ENCODE measurements around the gene MFAP3.
"Not testable (repeated sequence)": the region's sequence is repeated elsewhere in the genome, so short reads cannot be mapped to it uniquely, and the experiment has no call there.

The MFAP3 gene

DNA sequence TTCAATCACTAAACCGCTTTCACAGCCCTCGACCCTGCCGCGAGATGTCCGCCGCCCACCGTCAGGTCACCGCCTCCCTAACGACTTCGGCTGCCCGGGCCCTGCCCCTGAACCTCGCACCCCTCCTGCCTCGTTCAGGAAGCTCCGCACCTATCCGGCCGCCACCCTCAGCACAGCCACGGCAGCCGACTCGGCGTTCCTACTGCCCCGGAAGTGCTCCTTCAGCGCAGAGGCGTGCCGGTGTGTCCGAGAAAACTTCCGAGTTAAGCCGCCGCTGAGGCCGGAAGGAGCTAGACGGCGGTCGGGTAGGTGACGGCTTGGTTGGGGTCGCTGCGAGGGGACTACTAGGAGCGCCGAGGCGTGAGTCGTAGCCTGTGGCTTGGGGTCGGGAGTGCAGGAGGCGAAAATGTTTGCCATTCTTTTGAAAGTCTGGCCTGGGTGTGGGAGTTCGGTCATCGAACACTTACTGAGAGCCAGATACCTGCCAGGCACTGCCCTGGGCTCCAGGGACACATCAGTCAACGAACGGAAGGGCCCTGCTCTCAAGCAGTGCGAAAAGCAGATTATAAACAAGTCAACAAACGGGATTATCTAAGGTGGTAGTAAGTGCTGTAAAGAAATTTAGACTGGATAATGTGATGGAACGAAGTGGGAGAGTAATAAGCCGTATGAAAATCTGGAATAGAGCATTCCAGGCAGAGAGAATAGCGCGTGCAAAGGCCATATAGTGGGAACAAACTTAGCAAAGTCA is at the start of gene MFAP3, which contains the start of gene FAM114A2:
Gene MFAP3 (plus strand): TSS at position 261 of the 751 bp plus-strand sequence. CDS start 10,756 bp downstream, outside the sequence.
Gene FAM114A2 (minus strand): TSS at position 204 of the 751 bp plus-strand sequence. CDS start 3,957 bp downstream, outside the sequence.
- DNase-seq (ENCODE audit: low read depth in 2 of 2): peak; percentile 71 to 76

DNA sequence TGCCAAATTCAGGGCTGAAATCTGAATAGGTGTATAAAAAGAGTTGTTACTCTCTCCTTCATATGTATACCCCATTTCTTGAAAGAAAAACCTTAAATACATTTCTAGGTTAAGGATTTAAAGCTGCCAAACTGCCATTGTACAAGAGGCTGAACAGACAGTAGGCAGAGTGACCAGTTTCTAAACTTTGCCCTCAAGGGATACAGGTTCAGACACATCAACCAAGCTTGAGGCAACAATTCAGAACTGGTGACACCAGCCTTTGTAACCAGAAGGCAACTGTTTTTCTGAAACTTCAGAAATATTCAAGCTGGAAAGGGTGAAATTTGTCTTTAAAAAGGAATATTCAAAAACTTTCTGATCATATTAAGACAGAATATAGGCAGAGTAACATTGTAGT is 47.6 kb upstream of the MFAP3 start:
- DNase-seq (ENCODE audit: low read depth in 2 of 2): no peak

DNA sequence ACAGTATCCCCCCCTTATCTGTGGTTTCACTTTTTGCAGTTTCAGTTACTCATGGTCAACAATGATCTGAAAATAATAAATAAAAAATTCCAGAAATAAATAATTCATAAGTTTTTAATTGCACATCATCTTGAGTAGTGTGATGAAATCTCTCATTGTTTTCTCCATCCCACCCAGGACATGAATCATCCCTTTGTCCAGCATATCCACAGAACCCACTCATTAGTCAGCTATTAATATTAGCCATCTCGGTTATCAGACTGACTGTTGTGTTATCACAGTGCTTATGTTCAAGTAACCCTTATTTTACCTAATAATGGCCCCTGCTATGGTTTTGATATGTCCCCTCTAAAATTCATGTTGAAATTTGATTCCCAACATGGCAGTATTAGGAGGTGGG is 40.8 kb upstream of the MFAP3 start:
- no peak for DNase-seq (ENCODE audit: low read depth in 2 of 2)

DNA sequence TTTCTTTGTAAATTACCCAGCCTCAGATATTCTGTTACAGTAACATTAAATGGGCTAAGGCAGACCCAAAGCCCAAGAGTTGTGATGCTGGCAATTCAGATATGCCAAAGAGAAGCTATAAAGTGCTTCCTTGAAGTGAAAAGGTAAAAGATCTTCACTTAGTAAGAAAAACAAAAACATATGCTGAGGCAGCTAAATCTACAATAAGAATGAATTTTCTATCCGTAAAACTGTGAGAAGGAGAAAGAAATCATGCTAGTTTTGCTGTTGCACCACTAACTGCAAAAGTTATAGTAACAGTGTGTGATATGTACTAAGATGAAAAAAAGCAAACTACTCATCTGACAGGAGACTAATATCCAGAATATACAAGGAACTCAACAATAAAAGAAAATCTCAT is 40.0 kb upstream of the MFAP3 start:
- no peak for DNase-seq (ENCODE audit: low read depth in 2 of 2)

DNA sequence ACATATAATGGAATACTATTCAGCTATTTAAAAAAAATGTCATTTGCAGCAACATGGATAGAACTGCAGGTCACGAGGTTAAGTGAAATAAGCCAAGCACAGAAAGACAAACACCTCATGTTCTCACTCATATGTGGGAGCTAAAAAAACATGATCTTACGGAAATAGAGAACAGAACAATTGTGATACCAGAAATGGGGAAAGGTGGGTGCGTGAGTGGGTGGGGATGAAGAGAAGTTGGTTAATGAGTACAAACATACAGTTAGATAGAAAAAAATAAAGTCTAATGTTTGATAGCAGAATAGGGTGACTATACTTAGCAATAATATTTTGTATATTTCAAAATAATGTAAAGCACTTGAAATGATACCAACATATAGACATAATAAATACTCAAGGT is 38.8 kb upstream of the MFAP3 start:
- no peak for DNase-seq (ENCODE audit: low read depth in 2 of 2)

DNA sequence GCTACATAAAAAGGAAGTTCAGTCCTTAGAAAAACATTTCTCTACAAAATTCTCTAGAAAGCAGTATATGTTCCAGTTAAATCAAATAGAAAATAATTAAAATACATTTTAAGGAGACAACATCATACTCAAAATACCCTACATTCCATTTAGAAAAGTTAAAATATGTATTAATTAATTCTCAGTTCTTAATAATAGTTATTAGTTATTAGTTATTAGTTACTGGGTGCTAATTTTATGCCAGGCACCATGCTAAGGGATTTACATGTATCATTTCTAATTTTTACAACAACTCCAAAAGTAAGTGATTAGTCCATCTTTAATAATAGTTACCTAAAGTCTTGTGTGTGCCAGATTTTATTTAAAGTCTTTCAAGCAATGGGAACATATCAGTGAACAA is 38.1 kb upstream of the MFAP3 start:
- no peak for DNase-seq (ENCODE audit: low read depth in 2 of 2)

DNA sequence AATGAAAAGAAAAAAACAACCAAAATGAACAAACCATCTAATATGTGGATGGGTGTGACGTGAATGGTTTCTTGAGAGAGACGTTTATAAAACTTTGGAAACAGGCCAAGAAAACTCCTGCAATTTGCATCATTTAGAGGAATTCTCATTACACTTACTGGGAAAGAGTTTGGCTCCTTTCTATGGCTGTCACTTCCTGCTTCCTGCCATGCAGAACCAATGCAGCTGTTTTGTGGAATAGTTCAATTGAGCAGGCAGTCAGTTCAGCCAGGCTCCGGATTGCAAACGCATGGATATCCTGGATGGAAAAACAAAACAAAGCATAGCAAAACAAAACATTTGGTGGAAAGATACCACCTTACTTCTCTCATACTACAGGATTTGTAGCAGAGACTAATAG is 36.7 kb upstream of the MFAP3 start:
- DNase-seq (ENCODE audit: low read depth in 2 of 2): no peak

DNA sequence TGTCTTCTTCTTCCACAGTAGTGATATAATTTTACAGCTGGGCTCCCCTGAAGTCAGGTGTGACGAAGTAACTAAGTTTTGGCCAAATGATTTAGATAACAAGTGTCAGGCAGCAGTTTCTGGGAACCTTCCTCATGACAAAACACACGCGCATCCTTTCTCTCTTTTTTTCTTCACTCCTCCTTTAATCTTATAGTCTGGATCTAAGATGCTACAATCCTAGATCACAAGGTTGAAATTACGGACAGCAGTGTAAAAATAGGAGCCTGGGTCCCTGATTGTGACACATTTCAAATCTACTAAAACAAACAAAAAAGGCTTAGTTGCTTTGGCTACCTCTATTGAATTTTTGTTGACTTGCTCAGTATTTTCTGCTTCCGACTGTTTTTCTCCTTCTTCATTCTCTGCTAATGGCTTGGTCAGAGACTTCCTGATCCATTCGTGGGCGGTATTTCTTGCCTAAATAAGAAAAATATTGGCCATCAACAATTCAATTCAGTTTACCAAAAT is 36.2 kb upstream of the MFAP3 start:
- no peak for DNase-seq (ENCODE audit: low read depth in 2 of 2)

DNA sequence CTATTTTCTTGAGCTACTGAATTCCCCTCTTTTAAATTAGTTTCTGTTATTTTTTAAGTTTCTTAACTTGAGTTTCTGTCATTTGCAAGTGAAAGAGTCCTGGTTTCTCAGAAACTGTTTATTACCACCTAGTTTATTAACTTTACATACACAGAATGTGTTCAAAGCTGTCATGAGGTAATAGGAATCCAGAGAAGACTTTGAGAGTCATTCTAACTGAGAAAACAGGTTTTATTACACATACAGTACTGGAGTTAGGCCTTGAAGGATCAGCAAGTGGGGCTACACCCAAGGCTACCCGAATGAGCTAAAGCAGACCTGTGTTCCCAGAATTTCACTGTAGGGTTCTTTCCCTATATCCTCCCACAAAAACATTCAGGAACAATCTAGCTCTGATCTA is 33.1 kb upstream of the MFAP3 start:
- DNase-seq (ENCODE audit: low read depth in 2 of 2): no peak

DNA sequence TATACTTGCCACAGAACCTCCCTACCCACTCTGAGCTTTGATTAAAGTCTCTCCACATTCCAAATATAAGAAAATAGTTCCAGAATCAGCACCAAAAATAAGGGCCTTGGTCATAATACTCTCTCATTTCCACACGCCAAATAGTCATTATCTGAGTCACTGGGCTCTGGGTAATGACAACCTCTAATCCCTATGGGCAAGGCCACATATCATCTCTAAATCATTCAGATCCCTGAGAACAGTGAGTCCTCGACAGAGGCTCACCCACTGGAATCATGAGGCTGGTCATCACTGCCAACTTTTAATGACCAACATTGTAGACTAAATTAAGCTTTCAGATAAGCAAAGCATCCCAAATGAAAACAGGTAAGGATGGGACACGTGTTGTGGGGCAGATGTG is 28.1 kb upstream of the MFAP3 start:
- DNase-seq (ENCODE audit: low read depth in 2 of 2): no peak

DNA sequence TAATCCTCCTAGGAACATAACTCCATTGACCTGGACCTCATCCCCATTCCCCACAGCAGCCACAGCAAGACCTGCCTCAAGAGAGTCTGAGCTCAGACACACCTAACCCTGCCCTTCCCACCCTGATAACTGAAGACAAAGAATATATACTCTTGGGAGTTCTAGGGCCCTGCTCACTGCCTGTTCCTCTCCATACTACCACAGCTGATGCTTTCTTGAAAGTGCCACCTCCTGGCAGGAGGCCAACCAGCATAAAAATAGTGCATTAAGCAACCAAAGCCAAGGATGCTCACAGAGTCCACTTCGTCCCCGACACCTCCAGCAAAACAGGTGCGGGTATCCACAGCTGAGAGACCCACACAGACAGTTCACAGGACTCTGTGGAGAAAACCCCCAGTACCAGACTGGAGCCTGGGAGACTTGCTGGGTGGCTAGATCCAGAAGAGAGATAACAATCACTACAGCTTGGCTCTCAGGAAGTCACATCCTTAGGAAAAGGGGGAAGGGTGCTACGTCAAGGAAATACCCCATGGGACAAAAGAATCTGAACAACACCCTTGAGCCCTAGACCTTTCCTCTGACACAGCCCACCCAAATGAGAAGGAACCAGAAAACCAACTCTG is 23.6 kb upstream of the MFAP3 start:
- DNase-seq (ENCODE audit: low read depth in 2 of 2): no peak

DNA sequence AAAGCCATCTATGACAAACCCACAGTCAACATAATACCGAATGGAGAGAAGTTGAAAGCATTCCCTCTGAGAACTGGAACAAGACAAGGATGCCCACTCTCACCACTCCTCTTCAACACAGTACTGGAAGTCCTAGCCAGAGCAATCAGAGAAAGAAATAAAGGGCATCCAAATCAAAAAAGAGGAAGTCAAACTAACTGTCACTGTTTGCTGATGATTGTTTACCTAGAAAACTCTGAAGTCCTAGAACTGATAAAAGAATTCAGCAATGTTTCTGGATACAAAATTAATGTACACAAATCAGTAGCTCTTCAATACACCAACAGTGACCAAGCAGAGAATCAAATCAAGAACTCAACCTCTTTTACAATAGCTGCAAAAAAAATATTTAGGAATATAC is 19.8 kb upstream of the MFAP3 start:
- not testable (repeated sequence) for DNase-seq (ENCODE audit: low read depth in 2 of 2)

DNA sequence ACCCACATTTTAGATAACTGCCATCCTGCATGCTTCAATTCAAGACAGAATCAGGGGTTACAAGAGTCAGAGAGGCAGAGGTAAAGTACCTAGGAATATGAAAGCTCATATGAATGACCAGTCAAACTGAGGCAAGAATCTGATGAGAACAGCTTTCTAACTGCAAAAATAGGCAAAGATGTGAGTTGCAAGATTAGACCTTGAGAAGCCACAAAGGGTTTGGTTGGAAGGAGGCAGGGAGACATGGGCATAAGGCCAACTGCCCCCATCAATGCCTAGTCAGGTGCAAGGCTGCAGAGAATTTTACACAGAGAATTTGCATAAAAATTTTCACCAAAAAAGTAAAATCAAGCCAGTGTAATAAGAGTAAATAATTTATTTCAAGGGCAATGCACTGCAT is 12.8 kb upstream of the MFAP3 start:
- no peak for DNase-seq (ENCODE audit: low read depth in 2 of 2)

DNA sequence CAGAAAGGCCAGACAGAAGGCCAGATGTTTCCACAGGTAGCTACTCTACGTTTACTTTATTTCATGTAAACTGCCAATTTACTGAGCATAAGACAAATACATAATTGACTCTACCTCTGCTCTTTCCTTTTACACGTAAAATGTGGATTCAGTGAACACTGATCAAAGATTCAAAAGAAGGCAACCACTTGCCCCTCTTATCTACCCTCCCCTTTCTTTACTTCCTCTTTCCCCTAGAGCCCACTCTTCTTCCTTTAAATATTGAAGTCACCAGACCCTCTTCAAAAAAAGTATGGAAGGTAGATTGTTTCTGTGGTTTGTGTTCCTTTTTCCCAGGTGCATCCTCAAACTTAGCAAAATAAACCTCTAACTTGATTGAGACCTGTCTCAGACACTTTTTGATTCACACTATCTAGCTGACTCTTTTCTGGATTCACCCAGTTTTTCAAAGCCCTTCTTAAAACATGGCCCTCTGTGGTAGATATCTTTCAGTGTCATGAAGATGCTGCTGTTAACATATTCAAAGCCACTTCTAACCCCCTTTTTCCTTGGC is 6.8 kb upstream of the MFAP3 start:
- no peak for DNase-seq (ENCODE audit: low read depth in 2 of 2)

DNA sequence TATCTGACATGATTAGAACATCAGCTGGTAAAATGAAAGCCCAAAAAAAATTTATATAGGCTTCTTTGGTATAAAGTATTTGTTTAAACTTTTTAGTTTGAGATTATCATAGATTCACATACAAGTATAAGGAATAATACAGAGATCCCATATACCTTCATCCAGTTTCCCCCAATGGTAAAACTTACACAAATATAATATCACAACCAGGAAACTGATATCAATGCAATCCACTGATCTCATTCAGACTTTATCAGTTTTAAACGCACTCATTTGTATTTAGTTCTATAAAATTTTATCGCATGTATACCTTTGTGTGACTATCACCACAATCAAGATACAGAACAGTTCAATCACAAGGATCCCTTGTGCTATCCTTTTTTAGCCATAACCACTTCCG is 3.8 kb upstream of the MFAP3 start:
- DNase-seq (ENCODE audit: low read depth in 2 of 2): no peak

DNA sequence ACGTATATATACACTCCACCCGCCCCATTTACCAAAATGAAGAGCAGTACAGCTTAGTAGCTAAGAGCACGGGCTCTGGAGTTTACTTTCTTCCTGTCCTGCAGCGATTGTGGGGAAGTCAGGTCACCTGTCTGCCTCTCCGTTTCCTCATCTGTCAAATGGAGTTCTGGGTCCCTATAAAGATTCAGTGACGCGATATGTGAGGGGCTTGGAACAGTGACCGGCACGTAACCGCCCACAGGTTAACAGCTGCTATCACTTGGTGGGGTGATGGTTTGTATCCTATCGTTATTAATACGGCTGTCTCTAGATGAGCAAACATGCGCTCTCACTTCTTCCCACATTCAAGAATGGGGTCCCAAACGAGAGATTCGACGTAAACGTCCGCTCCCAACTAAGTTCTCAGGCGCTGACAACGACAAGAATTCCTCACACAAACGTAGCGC is 483 bp upstream of the MFAP3 start:
- peak in 1 of 2 donors; percentile 2 for DNase-seq (ENCODE audit: low read depth in 2 of 2)

DNA sequence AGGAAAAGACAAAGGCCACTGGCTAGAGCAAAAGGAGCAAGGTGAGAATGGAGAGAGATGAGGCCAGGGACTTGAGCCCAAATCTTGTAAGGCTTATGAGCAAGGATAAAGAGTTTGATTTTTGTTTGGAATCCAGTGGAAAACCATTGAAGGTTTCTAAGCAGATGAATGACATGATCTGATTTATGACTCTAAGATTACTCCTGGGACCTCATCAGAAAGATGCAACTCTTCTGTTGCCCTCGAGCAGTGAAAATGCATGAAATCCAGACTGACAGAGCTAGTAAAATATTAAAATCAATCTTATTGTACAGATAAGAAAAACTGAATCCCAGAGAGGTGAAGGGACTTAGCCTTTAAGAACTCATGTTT is 677 bp downstream of the MFAP3 start:
- DNase-seq (ENCODE audit: low read depth in 2 of 2): no peak

DNA sequence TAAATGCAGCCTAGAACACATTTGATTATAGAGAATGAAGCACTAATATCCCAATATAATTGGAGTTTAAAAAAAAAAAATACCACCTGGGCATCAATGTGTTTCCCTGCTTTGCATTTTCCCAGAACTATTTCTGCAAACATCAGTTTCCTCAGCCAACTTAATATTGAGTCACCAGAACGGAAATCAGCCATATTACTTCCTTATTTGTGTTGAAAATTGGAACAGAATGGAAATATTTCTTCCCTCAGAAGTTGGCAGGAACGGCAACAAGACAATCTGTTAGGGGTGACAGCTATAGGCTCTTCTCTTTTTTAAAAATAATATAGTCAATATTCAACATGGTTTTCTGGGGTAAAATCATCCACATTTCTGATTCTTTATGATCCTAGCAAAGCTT is 4.0 kb downstream of the MFAP3 start:
- DNase-seq (ENCODE audit: low read depth in 2 of 2): no peak

DNA sequence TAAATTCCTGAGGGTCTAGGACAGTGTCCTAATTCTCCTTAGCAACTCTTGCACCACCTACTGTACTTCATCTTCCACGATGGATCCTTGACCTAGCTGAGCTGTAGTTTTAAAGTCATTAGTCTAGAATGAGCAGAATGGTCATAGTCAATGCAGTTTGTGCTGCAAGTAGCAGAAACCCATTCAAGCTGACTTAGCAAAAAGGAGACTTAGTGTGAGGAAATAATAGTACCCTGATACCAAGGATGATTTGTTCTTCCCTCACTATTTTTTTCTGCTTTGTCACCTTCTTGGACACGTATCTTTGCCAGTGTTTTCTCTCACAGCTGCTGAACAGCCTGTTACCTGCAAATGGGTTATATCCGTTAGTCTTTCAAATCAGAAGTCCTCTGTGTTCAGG is 5.3 kb downstream of the MFAP3 start:
- no peak for DNase-seq (ENCODE audit: low read depth in 2 of 2)

DNA sequence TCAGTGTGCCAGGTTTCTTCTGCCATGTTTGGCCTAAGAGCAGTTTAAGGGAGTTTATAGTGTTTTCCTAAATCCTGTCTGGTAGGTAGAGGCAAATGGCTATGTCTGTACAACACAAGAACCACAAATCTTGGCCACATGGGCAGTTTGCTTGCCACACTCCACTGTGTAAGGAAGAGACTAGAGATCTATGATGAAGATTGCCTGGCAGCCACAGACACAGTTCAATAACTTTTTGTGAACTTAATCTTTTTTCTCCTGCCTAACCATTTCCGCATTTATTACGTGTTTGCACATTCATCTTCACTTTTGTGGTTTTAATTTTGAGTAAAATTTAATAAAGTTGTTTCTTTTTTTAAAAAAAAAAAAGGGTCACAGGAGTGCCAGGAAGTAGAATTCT is 5.8 kb downstream of the MFAP3 start:
- DNase-seq (ENCODE audit: low read depth in 2 of 2): no peak

DNA sequence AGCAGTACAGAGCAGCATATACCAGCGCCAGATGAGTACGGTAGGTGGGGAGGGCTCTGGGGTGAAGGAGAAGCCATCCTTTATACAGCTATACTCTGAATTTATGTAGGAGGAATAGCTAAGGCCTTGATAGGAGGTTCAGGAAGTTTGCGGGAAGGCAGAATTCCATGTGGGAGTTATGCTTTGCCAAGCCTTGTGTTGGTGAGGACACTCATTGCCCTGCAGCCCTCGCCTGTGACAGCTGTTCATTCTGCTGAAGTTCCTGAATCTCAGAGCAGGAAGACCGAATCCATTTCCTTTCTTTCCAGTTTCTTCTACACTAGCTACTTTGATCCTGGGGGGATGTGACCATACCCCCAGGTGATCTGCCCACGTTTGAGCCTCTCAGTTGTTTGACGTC is 7.7 kb downstream of the MFAP3 start:
- DNase-seq (ENCODE audit: low read depth in 2 of 2): no peak

DNA sequence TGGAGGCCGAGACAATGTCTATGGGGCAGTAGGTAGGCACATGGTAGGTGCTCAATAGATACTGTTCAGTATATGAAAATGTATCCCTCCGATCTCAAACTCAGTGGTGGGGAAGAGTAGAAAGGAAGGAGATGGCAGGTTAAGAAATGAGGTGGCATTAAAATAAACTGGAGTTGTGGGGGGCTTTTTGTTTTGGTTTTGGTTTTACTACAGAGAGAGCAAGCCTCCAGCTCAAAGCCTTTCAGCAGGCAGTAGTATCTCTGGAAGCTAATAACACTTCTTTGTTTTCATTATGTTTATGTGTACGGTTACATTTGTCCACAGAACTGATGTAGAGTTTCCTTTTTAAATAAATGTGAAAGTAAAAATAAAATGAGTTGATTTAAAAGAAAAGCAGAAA is 8.6 kb downstream of the MFAP3 start:
- DNase-seq (ENCODE audit: low read depth in 2 of 2): no peak

DNA sequence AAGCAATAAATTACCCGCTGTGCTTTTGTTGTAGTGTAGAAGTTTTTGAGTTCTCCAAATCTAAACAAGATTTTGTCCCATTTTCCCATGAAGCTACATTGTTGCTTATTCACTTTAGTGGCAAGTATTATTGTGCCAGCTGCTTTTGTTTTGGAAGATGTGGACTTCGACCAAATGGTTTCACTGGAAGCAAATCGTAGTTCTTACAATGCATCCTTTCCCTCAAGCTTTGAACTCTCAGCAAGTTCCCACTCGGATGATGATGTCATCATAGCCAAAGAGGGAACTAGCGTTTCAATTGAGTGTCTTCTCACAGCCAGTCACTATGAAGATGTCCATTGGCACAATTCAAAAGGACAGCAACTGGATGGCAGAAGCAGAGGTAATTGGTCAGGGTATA is 10.9 kb downstream of the MFAP3 start:
- DNase-seq (ENCODE audit: low read depth in 2 of 2): no peak
